PC-3 (cell line): ENCODE data around the gene GRHL3.

Experiments used
- EZH2 ChIP-seq: fragments of 300-600 bp; sonication (generic); IDR thresholded peaks from one replicate; pipeline ENCODE4 v1.6.1; 2017; ENCODE audit warnings: antibody characterized with exemption, mild to moderate bottlenecking, low read length; ENCODE audit not compliant: unreplicated experiment
- TF ChIP-seq, protein P1 (sequence below): fragments of 300-600 bp; sonication (generic); conservative IDR thresholded peaks from 2 replicates; pipeline ENCODE4 v1.5.1; 2017; ENCODE audit warnings: antibody characterized with exemption, low read depth, mild to moderate bottlenecking, low read length

- TF ChIP-seq, protein P1, sequence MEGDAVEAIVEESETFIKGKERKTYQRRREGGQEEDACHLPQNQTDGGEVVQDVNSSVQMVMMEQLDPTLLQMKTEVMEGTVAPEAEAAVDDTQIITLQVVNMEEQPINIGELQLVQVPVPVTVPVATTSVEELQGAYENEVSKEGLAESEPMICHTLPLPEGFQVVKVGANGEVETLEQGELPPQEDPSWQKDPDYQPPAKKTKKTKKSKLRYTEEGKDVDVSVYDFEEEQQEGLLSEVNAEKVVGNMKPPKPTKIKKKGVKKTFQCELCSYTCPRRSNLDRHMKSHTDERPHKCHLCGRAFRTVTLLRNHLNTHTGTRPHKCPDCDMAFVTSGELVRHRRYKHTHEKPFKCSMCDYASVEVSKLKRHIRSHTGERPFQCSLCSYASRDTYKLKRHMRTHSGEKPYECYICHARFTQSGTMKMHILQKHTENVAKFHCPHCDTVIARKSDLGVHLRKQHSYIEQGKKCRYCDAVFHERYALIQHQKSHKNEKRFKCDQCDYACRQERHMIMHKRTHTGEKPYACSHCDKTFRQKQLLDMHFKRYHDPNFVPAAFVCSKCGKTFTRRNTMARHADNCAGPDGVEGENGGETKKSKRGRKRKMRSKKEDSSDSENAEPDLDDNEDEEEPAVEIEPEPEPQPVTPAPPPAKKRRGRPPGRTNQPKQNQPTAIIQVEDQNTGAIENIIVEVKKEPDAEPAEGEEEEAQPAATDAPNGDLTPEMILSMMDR: no peak
- TF ChIP-seq EZH2: no peak
Observed at GRCh38 chr1:24369199-24369598, 50.0 kb downstream of the GRHL3 start.
